Stomach smooth muscle (tissue), 2 donors: ENCODE data around the gene SAMD3.
"Not testable (repeated sequence)": the region's sequence is repeated elsewhere in the genome, so short reads cannot be mapped to it uniquely, and the experiment has no call there.

Source experiments
- H3K27ac ChIP-seq: one replicate; pipeline ENCODE4 v1.7.0; 2013; ENCODE audit warnings: mild to moderate bottlenecking, low read length, inconsistent platforms
- H3K27me3 ChIP-seq, 2 donors: one replicate each; pipeline ENCODE4 v1.7.0; 2013; ENCODE audit warnings: low read length in 2 of 2; ENCODE audit not compliant: insufficient read depth in 2 of 2, control insufficient read depth in 1 of 2
- H3K36me3 ChIP-seq, 2 donors: one replicate each; pipeline ENCODE4 v1.7.0; 2013; ENCODE audit warnings: low read length in 2 of 2; ENCODE audit not compliant: control insufficient read depth in 2 of 2, insufficient read depth in 2 of 2
- H3K4me1 ChIP-seq: one replicate; pipeline ENCODE4 v1.7.0; 2013; ENCODE audit warnings: low read length; ENCODE audit not compliant: control insufficient read depth, insufficient read depth
- H3K4me3 ChIP-seq, 2 donors: one replicate each; pipeline ENCODE4 v1.7.0; 2013; ENCODE audit warnings: low read length in 2 of 2
- H3K9ac ChIP-seq, 2 donors: one replicate each; pipeline ENCODE4 v1.7.0; 2013; ENCODE audit warnings: low read length in 2 of 2, mild to moderate bottlenecking in 1 of 2
- H3K9me3 ChIP-seq, 2 donors: one replicate each; pipeline ENCODE4 v1.7.0; 2013; ENCODE audit warnings: low read length in 2 of 2; ENCODE audit not compliant: control insufficient read depth in 2 of 2
- donor health status: healthy.
- donor health status: Pancreatic carcinoma.

SAMD3 gene

DNA sequence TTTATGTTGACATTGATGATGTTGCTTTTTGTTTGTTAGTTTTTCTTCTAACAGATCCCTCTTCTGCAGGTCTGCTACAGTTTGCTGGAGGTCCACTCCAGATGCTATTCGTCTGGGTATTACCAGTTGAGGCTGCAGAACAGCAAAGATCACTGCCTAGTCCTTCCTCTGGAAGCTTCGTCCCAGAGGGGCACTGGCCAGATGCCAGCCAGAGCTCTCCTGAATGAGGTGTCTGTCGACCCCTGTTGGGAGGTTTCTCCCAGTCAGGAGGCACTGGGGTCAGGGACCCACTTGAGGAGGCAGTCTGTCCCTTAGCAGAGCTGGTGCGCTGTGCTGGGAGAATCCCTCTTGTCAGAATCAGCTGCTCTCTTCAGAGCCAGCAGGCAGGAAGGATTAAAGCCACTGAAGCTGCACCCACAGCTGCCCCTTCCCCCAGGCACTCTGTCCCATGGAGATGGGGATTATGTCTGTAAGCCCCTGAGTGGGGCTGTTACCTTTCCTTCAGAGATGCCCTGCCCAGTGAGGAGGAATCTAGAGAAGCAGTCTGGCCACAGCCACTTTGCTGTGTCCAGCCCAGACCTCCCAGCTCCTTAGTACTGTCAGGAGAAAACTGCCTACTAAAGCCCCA lies 49.3 kb downstream of the SAMD3 start:
- not testable (repeated sequence) for H3K9me3 ChIP-seq, H3K9ac ChIP-seq, H3K27me3 ChIP-seq, H3K36me3 ChIP-seq, H3K4me3 ChIP-seq, H3K4me1 ChIP-seq, H3K27ac ChIP-seq

DNA sequence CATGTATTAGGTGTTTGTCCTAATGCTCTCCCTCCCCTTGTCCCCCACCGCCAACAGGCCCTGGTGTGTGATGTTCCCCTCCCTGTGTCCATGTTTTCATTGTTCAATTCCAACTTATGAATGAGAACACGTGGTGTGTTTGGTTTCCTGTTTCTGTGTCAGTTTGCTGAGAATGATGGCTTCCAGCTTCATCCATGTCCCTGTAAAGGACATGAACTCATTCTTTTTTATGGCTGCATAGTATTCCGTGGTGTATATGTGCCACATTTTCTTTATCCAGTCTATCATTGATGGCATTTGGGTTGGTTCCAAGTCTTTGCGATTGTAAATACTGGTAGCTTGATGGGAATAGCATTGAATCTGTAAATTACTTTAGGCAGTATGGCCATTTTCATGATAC lies 52.6 kb downstream of the SAMD3 start:
- H3K4me3 ChIP-seq: not testable (repeated sequence)

DNA sequence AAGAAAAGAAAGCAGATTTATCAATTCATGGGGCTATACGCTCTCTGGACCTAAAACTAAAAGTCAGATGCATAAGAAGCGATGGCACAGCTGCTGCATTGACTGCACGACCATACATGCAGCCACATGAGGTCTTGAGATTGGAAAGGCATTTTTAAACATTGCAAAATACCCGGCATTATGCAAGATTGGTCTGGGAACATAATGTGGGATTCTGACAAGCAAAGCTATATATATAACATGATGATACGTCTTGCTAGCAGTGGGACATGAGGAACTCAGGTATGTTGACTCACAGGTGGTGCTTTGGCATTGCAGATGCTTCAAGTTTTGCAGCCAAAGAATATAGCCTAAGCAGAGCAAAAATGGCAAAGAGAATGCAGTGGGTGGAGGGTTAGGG lies 55.1 kb downstream of the SAMD3 start:
- H3K4me1 ChIP-seq: no peaks in the 10 kb centered on the region
- H3K36me3 ChIP-seq: no peaks in the 10 kb centered on the region
- H3K4me3 ChIP-seq: no peak overlapping the region
- H3K9ac ChIP-seq: no peak overlapping the region
- no peaks in the 10 kb centered on the region for H3K9me3 ChIP-seq
- H3K27ac ChIP-seq: no peak overlapping the region
- H3K27me3 ChIP-seq: no peaks in the 10 kb centered on the region

More for the DNA sequence above, 52.6 kb downstream of the SAMD3 start:
- not testable (repeated sequence) for H3K27ac ChIP-seq, H3K9me3 ChIP-seq, H3K4me1 ChIP-seq, H3K36me3 ChIP-seq, H3K9ac ChIP-seq, H3K27me3 ChIP-seq

DNA sequence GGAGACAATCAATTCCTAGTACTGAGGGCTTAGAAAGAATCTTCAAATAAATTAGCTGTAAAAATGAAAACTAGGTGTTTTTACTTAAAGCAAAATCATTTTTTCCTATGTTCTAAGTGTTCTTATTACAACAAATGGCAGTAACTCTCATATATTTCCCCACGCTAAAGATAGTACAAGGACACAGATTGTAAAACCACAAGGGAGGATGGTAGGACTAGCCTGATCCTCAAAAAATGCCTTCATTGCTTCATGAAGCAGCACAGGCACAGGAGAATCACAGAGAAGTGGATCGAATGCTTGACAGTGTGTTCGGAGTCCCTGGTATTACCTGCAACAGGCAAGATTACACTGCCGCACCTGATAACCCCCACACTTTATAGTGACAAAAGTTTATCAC lies 58.5 kb downstream of the SAMD3 start:
- Histone ChIP-seq H3K4me3 (no peak overlapping the region), H3K9me3 (no peaks in the 10 kb centered on the region), H3K27me3 (no peaks in the 10 kb centered on the region), H3K9ac (no peak overlapping the region), H3K4me1 (no peaks in the 10 kb centered on the region), H3K27ac (no peak overlapping the region), H3K36me3 (no peaks in the 10 kb centered on the region)

DNA sequence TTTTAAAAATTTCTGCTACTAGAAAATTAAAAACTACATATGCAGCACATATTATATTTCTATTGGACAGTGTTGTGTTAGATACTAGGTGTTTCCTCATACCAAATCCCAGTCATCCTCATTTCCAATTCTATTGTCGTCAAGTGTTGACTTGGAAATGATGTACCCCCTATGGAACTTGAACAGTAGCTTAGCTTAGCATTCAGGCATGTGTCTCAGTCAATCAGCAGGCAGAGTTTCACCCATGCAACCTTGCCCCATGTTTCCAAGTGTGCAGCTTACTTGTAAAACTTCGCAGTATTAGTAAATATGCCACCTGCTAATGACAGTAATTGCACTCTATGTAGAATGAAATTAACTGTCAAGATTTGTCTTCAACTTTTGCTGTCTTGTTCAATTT lies 59.5 kb downstream of the SAMD3 start:
- H3K9ac ChIP-seq: no peak overlapping the region
- H3K27ac ChIP-seq: no peak overlapping the region
- no peak overlapping the region for H3K4me3 ChIP-seq
- H3K4me1 ChIP-seq: no peaks in the 10 kb centered on the region
- peaks cover 0 to 5% of the 10 kb centered on the region in 2 donors for H3K9me3 ChIP-seq
- H3K36me3 ChIP-seq: no peaks in the 10 kb centered on the region
- no peaks in the 10 kb centered on the region for H3K27me3 ChIP-seq

DNA sequence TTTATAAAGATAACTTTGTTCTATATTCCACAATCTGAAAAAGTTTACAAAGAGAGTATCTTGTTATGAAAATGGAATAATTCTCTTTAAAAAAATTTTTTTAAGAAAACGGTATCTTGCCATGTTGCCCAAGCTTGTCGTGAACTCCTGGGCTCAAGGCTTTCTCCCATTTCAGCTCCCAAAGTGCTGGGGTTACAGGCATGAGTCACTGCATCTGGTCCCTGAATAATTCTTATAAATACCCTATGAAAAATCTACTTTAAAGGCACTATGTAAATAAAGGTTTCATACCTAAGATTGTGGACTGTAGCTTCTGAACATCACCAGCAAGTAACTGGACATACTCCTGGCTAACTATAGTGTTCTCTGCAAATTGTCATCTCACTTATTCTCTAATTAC lies 60.3 kb downstream of the SAMD3 start:
- H3K9me3 ChIP-seq: peaks cover 0 to 5% of the 10 kb centered on the region in 2 donors
- no peak overlapping the region for H3K27ac ChIP-seq
- H3K4me3 ChIP-seq: no peak overlapping the region

DNA sequence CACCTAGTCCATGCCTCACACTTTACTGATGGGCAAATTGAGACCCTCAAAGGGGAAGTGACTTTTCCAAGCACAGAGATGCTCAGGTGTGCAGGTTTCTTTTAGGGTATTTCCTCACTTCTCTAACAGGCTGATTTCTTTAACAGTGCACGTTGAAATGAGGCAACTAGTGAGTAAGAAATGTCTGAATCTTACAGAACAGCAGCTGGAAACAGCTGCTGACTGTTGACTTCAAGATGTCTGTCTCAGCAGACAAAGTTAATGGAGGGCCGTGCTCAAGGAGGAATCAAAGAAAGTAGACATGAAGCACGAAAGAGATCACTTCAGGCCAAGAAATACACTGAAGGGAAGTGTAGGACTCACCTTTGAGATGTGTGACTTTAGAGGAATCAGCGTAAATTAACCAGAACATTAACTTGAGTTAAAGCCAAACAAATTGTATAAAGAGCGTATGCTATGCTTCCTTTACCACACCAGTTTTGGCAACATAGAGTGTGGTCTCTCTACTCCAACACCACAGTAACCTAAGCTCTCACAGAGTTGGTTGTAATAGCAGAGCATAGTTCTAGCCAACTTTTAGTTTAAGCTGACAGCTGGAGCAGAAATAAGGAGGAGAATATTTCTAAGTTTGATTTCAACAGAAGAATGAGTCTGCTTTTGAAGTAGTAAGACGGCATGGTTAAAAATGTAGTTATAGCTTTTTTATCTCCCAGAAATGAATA lies 60.9 kb downstream of the SAMD3 start:
- Histone ChIP-seq H3K9me3 (peaks cover 0 to 5% of the 10 kb centered on the region in 2 donors), H3K36me3 (no peaks in the 10 kb centered on the region), H3K27me3 (no peaks in the 10 kb centered on the region), H3K4me3 (no peak overlapping the region), H3K4me1 (no peaks in the 10 kb centered on the region), H3K9ac (no peak overlapping the region), H3K27ac (no peak overlapping the region)

More for the DNA sequence above, 60.3 kb downstream of the SAMD3 start:
- H3K9ac ChIP-seq: no peak overlapping the region
- no peaks in the 10 kb centered on the region for H3K27me3 ChIP-seq
- H3K36me3 ChIP-seq: no peaks in the 10 kb centered on the region
- H3K4me1 ChIP-seq: no peaks in the 10 kb centered on the region

DNA sequence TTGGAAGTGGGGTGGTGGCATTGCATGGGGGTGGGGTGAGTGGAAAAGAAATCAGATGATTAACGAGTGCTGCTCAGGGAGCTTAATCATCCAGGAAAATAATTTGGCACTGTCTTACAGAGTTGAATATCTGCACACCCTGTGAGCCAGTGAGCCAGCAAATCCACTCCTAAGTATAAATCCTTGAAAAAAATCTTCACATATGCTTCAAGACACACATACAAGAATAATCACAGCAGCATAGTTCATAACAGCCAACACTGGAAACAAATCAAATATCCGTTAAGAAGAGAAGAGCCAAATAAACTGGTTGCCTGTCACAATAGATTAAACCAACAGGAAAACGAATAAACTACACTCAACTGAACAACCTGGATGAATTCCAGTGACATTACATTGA lies 62.8 kb downstream of the SAMD3 start:
- Histone ChIP-seq H3K27ac (no peak overlapping the region), H3K4me3 (no peak overlapping the region), H3K9ac (no peak overlapping the region), H3K9me3 (peaks cover 0 to 5% of the 10 kb centered on the region in 2 donors), H3K27me3 (no peaks in the 10 kb centered on the region), H3K36me3 (no peaks in the 10 kb centered on the region), H3K4me1 (no peaks in the 10 kb centered on the region)

DNA sequence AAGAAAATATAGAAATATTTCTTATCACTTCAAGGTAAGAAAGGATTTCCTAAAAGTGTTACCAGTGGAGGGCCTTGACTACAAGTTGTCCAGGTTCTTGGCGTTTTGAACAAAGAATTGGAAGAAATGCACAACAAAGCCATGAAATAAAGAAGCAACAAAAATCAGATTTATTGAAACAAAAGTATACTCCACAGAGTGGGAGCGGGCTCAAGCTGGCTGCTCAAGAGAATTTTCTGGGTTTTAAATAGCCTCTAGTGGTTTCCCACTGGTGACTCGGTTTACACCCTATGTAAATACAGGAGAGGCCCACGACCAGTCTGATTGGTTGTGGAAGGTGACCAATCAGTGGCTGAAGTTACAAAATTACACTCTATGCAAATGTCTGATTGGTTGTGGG lies 64.2 kb downstream of the SAMD3 start:
- no peaks in the 10 kb centered on the region for H3K4me1 ChIP-seq
- H3K27me3 ChIP-seq: no peaks in the 10 kb centered on the region
- peaks cover 0 to 5% of the 10 kb centered on the region in 2 donors for H3K9me3 ChIP-seq
- H3K9ac ChIP-seq: no peak overlapping the region
- no peak overlapping the region for H3K4me3 ChIP-seq
- no peak overlapping the region for H3K27ac ChIP-seq
- H3K36me3 ChIP-seq: no peaks in the 10 kb centered on the region

DNA sequence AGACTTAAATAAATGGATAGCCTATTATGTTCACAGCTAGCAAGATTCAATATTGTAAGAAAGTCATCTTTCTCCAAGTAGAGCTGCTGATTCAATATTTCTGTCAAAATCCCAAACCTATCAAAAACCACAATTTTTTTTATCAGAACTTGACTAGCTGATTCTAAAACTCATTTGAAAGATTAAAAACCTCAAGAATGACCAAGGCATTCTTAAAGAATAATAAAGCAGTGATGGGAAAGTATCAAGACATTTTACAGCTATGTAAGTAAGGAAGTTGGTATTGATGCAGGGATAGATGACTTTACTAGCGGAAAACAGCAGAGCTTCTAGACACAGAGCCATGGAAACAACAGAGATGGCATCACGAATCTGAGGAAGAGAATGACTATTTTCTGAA lies 64.7 kb downstream of the SAMD3 start:
- H3K27me3 ChIP-seq: no peaks in the 10 kb centered on the region
- no peaks in the 10 kb centered on the region for H3K36me3 ChIP-seq
- H3K9me3 ChIP-seq: peaks cover 0 to 5% of the 10 kb centered on the region in 2 donors
- no peak overlapping the region for H3K4me3 ChIP-seq
- no peak overlapping the region for H3K27ac ChIP-seq
- H3K9ac ChIP-seq: no peak overlapping the region
- no peaks in the 10 kb centered on the region for H3K4me1 ChIP-seq

DNA sequence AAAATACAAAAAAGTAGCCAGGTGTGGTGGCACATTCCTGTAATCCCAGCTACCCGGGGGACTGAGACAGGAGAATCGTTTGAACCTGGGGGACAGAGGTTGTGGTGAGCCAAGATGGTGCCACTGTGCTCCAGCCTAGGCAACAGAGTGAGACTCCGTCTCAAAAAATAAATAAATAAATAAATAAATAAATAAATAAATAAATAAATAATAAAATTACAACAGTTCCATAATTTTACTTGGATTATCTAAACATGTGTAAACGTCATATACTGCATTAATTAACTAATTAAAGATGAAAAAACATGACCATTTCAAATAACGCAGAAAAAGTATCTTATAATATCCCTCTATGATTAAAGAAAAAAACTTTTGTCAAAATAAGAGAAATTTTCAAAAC lies 65.8 kb downstream of the SAMD3 start:
- Histone ChIP-seq H3K36me3 (no peaks in the 10 kb centered on the region), H3K9ac (no peak overlapping the region), H3K4me1 (no peaks in the 10 kb centered on the region), H3K4me3 (no peak overlapping the region), H3K9me3 (peaks cover 0 to 5% of the 10 kb centered on the region in 2 donors), H3K27ac (no peak overlapping the region), H3K27me3 (no peaks in the 10 kb centered on the region)
